Measurements from ENCODE around the gene SLC25A30.

- no peak for TF ChIP-seq CTCF (conservative IDR thresholded peaks at IDR 0.05)
- no peak for TF ChIP-seq ZFX (IDR thresholded peaks at IDR 0.05)
Measured at GRCh38 chr13:45437947-45438346, 19.8 kb upstream of the SLC25A30 start.

Data from C4-2B (cell line).